ENCODE results near the gene PLCB2. TPM values are rescaled to one million over a fixed set of nuclear protein-coding genes. Genes with fewer than 3 reads are reported as not detected.

Gene PLCB2
- total RNA-seq, 1 experiment from 2014 or later: not detected

GRCh38 chr15:40270246-40270995 lies 37.3 kb downstream of the PLCB2 start:
- DNase-seq (ENCODE audit: low read depth): no peak

DNA sequence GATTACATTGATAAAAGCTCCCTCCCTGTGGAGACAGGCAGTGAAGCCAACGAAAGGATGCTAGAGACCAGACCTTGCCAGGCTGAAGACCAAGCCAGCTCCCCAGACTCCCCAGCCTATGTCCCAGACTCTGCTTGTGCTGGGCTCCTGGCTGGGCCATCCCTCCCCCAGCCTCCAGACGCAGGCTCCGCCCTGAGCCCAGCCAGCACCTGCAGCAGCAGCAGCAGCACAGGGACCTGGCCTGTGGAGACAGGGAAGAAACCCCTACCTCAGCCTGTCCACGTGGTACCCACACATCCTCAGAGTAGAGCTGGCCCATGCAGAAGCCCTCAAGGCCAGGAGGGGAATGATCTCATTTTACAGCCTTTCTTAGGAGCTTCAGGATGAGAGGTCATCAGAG lies 38.1 kb downstream of the PLCB2 start:
- no peak for DNase-seq (ENCODE audit: low read depth)

GRCh38 chr15:40267670-40268069 lies 40.1 kb downstream of the PLCB2 start:
- no peak for DNase-seq (ENCODE audit: low read depth)

- DNase-seq (ENCODE audit: low read depth): peak; percentile 97
These were observed 40.9 kb downstream of the PLCB2 start for GRCh38 chr15:40266828-40267304.

DNA sequence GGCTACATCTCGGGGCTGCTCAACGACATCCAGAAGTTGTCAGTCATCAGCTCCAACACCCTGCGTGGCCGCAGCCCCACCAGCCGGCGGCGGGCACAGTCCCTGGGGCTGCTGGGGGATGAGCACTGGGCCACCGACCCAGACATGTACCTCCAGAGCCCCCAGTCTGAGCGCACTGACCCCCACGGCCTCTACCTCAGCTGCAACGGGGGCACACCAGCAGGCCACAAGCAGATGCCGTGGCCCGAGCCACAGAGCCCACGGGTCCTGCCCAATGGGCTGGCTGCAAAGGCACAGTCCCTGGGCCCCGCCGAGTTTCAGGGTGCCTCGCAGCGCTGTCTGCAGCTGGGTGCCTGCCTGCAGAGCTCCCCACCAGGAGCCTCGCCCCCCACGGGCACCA lies 41.9 kb downstream of the PLCB2 start:
- DNase-seq (ENCODE audit: low read depth): no peak

DNA sequence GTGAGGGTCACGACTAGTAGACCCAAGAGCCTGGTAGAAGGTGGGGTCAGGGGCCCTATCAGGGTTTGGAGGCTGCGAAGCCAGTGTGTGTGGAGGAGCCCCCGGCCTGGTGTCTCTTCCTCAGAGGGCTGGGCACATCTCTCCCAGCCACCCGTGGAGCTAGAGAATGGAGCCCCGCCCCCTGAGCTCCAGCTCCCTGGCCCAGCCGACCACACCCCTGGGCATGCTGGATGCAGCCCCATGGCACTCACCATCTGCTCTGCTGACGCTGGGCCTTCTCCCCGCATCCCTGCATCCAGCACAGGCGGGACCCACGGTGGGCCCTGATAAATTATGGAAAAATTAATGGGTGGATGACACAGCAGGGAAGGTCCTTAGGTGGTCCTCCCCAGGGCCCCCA lies 42.4 kb downstream of the PLCB2 start:
- no peak for DNase-seq (ENCODE audit: low read depth)

GRCh38 chr15:40264321-40265153 lies 43.2 kb downstream of the PLCB2 start:
- DNase-seq (ENCODE audit: low read depth): no peak

GRCh38 chr15:40263024-40263754 lies 44.5 kb downstream of the PLCB2 start:
- peak; percentile 80 for DNase-seq (ENCODE audit: low read depth)

DNA sequence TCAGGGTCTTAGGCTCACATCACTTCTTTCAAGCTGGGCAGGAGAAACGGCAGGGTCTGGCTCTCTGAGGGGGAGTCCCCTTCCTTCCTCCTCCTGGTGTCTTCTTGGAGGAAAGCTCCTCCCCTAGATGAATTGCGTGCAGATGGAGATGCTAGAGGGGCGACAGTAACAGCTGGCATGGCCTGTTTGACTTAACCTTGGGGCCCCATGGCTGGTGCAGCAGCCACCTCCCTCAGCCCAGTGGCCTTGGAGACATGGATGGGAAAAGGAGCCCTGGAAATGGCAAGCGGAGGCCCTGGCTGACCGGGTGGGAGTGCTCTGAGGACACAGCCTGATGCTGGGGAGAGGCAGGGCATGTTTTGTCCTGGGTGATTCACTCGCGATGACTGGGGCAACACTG lies 48.7 kb downstream of the PLCB2 start:
- DNase-seq (ENCODE audit: low read depth): peak; percentile 48

GRCh38 chr15:40258544-40258943 lies 49.2 kb downstream of the PLCB2 start:
- DNase-seq (ENCODE audit: low read depth): no peak

DNA sequence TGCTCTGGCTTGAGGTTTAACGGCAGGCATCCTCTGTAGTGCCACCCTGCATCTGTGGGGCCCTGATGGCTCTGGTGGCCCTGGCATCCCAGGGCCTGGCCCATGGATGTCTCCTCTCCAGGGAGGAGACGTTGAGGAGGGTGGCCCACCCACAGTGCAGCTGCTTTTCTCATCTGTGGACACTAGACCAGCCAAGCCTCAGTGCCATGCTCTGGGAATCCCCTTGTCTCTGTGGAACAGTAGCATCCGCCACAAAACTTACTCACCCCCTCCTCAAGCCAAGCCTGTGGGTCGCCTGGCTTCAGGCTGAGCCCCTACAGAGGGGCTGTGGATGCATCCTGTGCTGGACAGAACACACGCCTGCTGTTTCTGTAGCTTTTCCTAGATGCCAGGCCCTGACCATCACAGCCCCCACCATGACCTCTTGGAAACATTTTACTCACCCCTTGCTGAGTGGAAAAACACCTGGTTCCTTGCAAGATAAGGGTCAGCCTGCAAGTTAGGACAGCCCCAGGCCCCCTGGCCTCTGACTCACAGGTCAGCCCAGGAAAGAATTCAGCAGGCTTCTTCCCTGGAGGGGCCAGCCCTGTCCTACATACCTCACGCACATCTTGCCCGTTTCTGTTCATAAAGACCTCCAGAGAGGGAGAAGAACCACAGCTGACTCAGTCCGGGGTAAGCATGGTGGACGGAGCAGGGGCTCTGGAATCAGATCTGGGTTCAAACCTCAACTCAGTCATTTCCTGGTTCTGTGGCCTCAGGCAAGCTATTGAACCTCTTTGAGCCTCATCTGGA lies 49.9 kb downstream of the PLCB2 start:
- DNase-seq (ENCODE audit: low read depth): peak; percentile 95

DNA sequence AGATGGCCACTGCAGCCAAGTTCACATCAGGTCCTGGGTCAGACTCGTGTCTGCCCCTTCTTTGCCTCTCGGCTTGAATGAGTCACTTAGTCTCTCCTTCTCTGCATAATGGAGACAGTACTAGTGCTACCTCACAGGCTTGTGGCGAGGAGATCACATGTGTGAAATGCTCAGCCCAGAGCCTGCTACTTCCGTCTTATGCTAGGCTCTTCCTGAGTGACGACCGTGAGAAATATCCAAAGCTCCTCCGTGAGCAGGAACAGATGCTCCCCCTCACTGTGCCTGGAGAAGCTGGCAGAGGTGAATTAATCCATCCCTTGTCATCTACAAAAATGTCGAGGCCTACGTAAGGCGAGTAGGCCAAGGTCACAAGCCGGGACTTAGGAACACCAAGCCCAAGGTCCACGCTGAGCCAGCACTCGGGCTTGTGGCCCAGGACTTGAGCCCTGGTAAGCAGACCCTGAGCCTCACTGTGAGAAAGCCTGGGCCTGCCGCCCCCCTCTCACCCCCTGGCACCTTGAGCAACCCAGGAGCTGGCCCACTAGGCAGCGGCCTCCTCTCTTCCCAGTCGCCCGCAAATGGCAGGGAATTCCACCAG lies 51.0 kb downstream of the PLCB2 start:
- DNase-seq (ENCODE audit: low read depth): peak; percentile 96

DNA sequence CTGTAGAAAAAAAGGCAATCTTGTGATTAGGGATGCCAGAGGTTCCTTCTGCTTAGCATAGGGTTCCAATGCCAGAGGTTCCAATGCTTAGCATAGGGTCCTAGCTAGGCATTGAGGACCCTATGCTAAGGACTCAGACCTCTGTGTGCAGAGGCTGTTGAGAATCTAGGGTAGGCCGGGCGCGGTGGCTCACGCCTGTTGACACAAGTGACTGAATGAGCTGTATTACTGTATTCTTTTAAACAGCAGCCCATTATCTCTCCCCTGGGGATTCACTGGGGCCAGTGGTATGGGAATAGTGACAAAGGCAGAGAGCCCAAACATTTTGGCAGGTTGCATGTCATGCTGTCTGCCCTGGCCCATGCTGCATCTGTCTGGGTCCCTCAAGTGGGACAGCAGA lies 52.7 kb downstream of the PLCB2 start:
- DNase-seq (ENCODE audit: low read depth): no peak

DNA sequence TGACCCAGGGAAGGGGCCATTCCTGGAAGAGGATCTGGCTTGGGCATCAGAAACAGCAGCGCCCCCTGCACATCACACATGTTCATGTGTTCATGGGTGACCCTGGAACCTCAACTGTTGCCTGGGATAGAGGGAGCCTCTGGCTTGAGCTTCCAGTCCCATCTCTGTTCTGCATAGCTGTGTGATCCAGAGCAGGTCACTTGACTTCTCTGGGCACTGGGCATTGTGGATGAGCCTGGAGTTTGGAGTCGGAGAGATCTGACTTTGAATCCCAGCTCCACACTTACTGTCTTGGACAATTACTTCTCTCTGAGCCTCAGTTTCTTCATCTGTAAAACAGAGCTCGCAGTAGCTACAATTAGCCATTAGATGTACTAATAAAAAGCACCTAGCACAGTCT lies 53.3 kb downstream of the PLCB2 start:
- no peak for DNase-seq (ENCODE audit: low read depth)

DNA sequence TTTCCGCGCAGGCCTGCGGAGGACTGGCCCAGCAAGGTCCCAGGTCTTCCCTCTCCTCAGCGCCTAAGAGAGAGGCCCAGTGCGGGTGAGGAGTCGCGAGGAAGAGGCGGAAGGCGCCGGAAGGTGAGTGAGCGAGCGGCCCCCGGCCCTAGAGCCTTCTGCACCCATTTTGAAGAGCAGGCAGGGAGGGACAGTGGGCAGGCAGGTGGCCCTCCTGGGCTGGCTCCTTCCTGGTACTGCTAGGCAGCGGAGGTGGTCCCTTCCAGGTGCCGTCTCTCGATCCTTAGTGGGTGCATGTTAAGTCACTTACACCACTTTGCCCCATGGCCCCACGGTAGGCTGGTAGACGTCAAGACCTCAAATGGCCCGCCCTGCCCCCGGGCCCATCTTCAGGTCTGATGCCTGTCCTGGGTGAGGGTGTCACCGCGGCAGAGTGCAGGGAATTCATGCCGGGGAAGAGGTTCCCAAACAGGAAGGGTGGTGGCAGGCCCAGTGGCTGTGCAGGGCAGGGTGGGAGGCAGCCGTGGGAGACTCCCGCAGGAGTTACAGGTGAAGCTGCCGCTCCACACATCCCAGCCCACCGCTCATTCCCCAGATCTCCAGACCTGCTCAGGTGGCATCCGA lies 54.5 kb downstream of the PLCB2 start:
- no peak for DNase-seq (ENCODE audit: low read depth)

DNA sequence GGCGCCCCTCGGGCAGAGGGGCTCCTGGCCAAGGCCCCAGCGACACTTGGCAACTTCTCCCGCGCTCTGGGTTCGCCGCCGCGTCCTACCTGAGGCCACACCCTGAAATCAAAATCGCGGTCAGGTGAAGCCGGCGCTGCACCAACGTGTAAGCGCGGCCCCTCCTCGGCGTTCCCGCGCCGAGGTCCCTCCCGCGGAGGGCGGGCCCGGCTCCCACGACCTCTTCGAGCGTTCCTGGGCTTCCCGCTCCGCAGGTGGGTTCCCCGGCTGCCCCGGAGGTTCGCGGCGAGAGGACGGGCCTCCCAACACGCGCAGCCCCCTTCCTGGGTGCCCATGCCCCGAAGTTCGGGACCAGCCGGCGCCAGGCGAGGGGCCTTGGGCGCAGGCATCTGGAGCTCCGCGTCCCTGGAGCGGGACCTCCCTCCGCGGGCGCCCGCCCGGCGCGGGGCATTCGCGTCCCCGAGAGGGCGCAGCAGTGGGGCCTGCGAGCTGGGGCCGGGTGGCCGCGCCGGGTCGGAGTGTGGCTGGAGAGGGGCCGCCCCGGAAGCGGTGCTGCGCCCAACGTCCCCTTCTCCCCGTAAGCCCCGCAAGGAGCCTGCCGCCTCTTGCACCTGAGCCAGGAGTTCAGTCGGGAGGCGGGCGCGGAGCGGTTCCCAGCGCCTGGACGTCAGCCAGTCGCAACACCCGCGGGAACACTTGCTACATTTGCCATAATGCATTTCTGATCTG lies 55.1 kb downstream of the PLCB2 start:
- DNase-seq (ENCODE audit: low read depth): no peak

- no peak for DNase-seq (ENCODE audit: low read depth)
These were observed 55.6 kb downstream of the PLCB2 start for GRCh38 chr15:40252141-40252437.

GRCh38 chr15:40251486-40252140 lies 56.1 kb downstream of the PLCB2 start:
- no peak for DNase-seq (ENCODE audit: low read depth)

DNA sequence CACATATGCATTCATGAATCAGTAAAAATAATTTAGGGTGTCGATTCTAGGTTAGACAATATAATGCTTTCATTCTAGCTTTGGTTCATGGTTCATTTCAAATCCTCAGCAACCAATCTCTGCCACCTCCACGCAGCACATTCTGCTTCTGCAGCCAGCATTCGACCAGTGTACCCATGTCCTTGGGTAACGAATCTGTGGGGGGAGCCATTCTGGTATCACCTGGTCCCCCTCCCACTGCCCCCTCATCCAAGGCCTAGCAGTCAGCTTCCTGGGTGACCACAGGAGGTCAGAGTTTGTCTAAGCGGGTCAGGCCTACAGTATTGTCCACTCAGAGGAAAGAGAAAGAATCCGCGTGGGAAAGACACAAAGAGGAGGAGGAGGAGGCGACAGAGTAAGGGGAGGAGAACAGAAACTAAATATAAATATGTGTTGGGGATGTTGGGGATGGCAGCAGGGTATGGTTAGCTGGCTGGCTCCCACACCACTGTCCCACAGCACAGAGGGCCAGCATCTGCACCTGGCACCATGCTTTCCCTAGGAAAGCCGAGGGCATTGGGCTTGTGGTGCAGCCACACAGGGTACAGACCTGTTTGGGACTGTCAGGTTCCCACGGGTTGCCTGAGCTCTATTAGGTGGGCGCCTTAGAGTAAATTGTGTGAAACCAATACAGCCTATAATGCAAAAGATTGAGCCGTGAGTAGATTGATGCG lies 56.8 kb downstream of the PLCB2 start:
- no peak for DNase-seq (ENCODE audit: low read depth)
